C4-2B (cell line): ENCODE measurements around the gene LRRC4C.

Experiments used
- CTCF ChIP-seq: fragments of 450-650 bp; conservative IDR thresholded peaks from 2 replicates; pipeline ENCODE4 v1.5.1; 2017; ENCODE audit warnings: mild to moderate bottlenecking
- ZFX ChIP-seq: fragments of 450-650 bp; IDR thresholded peaks from 2 replicates; pipeline ENCODE4 v1.6.1; 2017

GRCh38 chr11:41250408-41250935 is 209.0 kb downstream of the LRRC4C start:
- TF ChIP-seq ZFX (no peak), CTCF (no peak)
